Muscle of leg (tissue), 11 donors: ENCODE data around the gene INCENP. TPM values are rescaled to one million over a fixed set of nuclear protein-coding genes. Genes with fewer than 3 reads are reported as not detected.

ENCODE experiments used
- DNase-seq: peaks from one replicate; pipeline ENCODE4 v3.0.0; 2013
- H3K27ac ChIP-seq: one replicate; pipeline ENCODE4 v1.5.1; 2013; ENCODE audit warnings: mild to moderate bottlenecking, low read length, control low read depth
- H3K27me3 ChIP-seq: one replicate; pipeline ENCODE4 v1.6.1; 2013; ENCODE audit warnings: low read length; ENCODE audit not compliant: control insufficient read depth, insufficient read depth
- H3K36me3 ChIP-seq: one replicate; pipeline ENCODE4 v1.6.1; 2013; ENCODE audit warnings: low read length; ENCODE audit not compliant: control insufficient read depth, insufficient read depth
- H3K4me1 ChIP-seq: one replicate; pipeline ENCODE4 v1.6.1; 2013; ENCODE audit warnings: low read length; ENCODE audit not compliant: control insufficient read depth, insufficient read depth
- H3K4me3 ChIP-seq: one replicate; pipeline ENCODE4 v1.5.1; 2013; ENCODE audit warnings: low read length, control low read depth
- H3K9me3 ChIP-seq: replicated peaks from 2 replicates; pipeline ENCODE4 v1.6.1; 2013; ENCODE audit warnings: low read depth, low read length; ENCODE audit not compliant: control insufficient read depth
- WGBS: methylation state at CpG from one replicate; pipeline ENCODE4 v1.1.5; 2013; ENCODE audit warnings: missing lambda C conversion rate; ENCODE audit not compliant: insufficient coverage; 5-methylcytosine and 5-hydroxymethylcytosine counted together
- polyA plus RNA-seq, 8 donors: library from polyadenylated mRNA; unstranded; fragments of 120-200 nt; gene quantifications; one replicate each; pipeline versions ENCODE4 v1.2.1 to v1.2.3, GENCODE V29; 2013; ENCODE audit warnings: inconsistent platforms in 1 of 8, low replicate concordance in 1 of 8; ENCODE audit not compliant: insufficient read length in 8 of 8, insufficient read depth in 1 of 8
- total RNA-seq: library from RNA; stranded (reverse); fragments of 120-200 nt; gene quantifications from one replicate; pipeline ENCODE4 v1.2.4, GENCODE V29; 2013

Gene INCENP
- total and polyA plus RNA-seq, 9 donors, result 11.9 to 27.5 (median 19.8) TPM

GRCh38 chr11:62103986-62104385 lies 19.8 kb upstream of the INCENP start:
- H3K4me1 ChIP-seq, result peaks cover 11% of the 10 kb centered on the region
- no peaks in the 10 kb centered on the region for H3K36me3 ChIP-seq
- no peaks in the 10 kb centered on the region for H3K27me3 ChIP-seq
- H3K9me3 ChIP-seq, result no peaks in the 10 kb centered on the region
- no CpG with 5 or more reads among the region's 3 CpGs for WGBS
- no peak overlapping the region for H3K4me3 ChIP-seq
- H3K27ac ChIP-seq, result no peak overlapping the region
- DNase-seq, result no peak

- Histone ChIP-seq H3K4me1 (peaks cover 11% of the 10 kb centered on the region), H3K27ac (peak overlapping the region; percentile 81), H3K4me3 (peak overlapping the region; percentile 18), H3K27me3 (no peaks in the 10 kb centered on the region), H3K36me3 (no peaks in the 10 kb centered on the region), H3K9me3 (no peaks in the 10 kb centered on the region)
- peak; percentile 90 for DNase-seq
- 29% methylated on average over 1 of the region's 11 CpGs for WGBS
Measured at GRCh38 chr11:62104816-62105653, 18.8 kb upstream of the INCENP start.

- no peaks in the 10 kb centered on the region for H3K9me3 ChIP-seq
- peaks cover 11% of the 10 kb centered on the region for H3K4me1 ChIP-seq
- 100% methylated on average over 1 of the region's 5 CpGs for WGBS
- H3K36me3 ChIP-seq, result no peaks in the 10 kb centered on the region
- peak overlapping the region; percentile 18 for H3K4me3 ChIP-seq
- H3K27me3 ChIP-seq, result no peaks in the 10 kb centered on the region
- peak; percentile 37 for DNase-seq
- peak overlapping the region; percentile 81 for H3K27ac ChIP-seq
Measured at GRCh38 chr11:62105667-62106191, 18.1 kb upstream of the INCENP start.

- DNase-seq, result peak; percentile 74
- no peaks in the 10 kb centered on the region for H3K27me3 ChIP-seq
- H3K36me3 ChIP-seq, result no peaks in the 10 kb centered on the region
- H3K27ac ChIP-seq, result no peak overlapping the region
- H3K4me1 ChIP-seq, result peaks cover 18% of the 10 kb centered on the region
- H3K9me3 ChIP-seq, result no peaks in the 10 kb centered on the region
- WGBS, result 47% methylated on average over 10 of the region's 14 CpGs
- H3K4me3 ChIP-seq, result no peak overlapping the region
Measured at GRCh38 chr11:62108017-62108750, 15.6 kb upstream of the INCENP start.

- Histone ChIP-seq H3K9me3 (no peaks in the 10 kb centered on the region), H3K27ac (no peak overlapping the region), H3K36me3 (no peaks in the 10 kb centered on the region), H3K4me1 (peaks cover 18% of the 10 kb centered on the region), H3K27me3 (no peaks in the 10 kb centered on the region), H3K4me3 (no peak overlapping the region)
- 68% methylated on average over 3 of the region's 6 CpGs for WGBS
- DNase-seq, result no peak
Measured at GRCh38 chr11:62108971-62109404, 14.8 kb upstream of the INCENP start.

- Histone ChIP-seq H3K36me3 (no peaks in the 10 kb centered on the region), H3K4me1 (peaks cover 7% of the 10 kb centered on the region), H3K9me3 (peaks cover 2% of the 10 kb centered on the region), H3K27me3 (peaks cover 2% of the 10 kb centered on the region), H3K4me3 (no peak overlapping the region), H3K27ac (no peak overlapping the region)
- no CpG with 5 or more reads among the region's 5 CpGs for WGBS
- DNase-seq, result no peak
Measured at GRCh38 chr11:62115085-62115694, 8.6 kb upstream of the INCENP start.

GRCh38 chr11:62116451-62116850 lies 7.4 kb upstream of the INCENP start:
- Histone ChIP-seq H3K27ac (no peak overlapping the region), H3K9me3 (peaks cover 2% of the 10 kb centered on the region), H3K27me3 (peaks cover 2% of the 10 kb centered on the region), H3K4me1 (peaks cover 7% of the 10 kb centered on the region), H3K4me3 (no peak overlapping the region), H3K36me3 (no peaks in the 10 kb centered on the region)
- DNase-seq, result no peak
- 92% methylated on average over 2 of the region's 2 CpGs for WGBS

- peaks cover 2% of the 10 kb centered on the region for H3K27me3 ChIP-seq
- H3K9me3 ChIP-seq, result peaks cover 2% of the 10 kb centered on the region
- DNase-seq, result no peak
- H3K4me1 ChIP-seq, result peaks cover 2% of the 10 kb centered on the region
- no peak overlapping the region for H3K27ac ChIP-seq
- no CpG with 5 or more reads among the region's 3 CpGs for WGBS
- no peak overlapping the region for H3K4me3 ChIP-seq
- no peaks in the 10 kb centered on the region for H3K36me3 ChIP-seq
Measured at GRCh38 chr11:62119569-62119968, 4.2 kb upstream of the INCENP start.

- Histone ChIP-seq H3K4me3 (no peak overlapping the region), H3K4me1 (peaks cover 7% of the 10 kb centered on the region), H3K27me3 (peaks cover 2% of the 10 kb centered on the region), H3K27ac (no peak overlapping the region), H3K36me3 (no peaks in the 10 kb centered on the region), H3K9me3 (peaks cover 2% of the 10 kb centered on the region)
- DNase-seq, result no peak
- 90% methylated on average over 2 of the region's 4 CpGs for WGBS
Measured at GRCh38 chr11:62120001-62120400, 3.8 kb upstream of the INCENP start.

- H3K27ac ChIP-seq, result no peak overlapping the region
- no peak for DNase-seq
- 70% methylated on average over 4 of the region's 5 CpGs for WGBS
Measured at GRCh38 chr11:62120431-62120830, 3.4 kb upstream of the INCENP start.

More at GRCh38 chr11:62120431-62120830, 3.4 kb upstream of the INCENP start:
- H3K4me3 ChIP-seq, result no peak overlapping the region
- H3K9me3 ChIP-seq, result peaks cover 2% of the 10 kb centered on the region
- H3K27me3 ChIP-seq, result peaks cover 2% of the 10 kb centered on the region
- H3K36me3 ChIP-seq, result no peaks in the 10 kb centered on the region
- H3K4me1 ChIP-seq, result peaks cover 11% of the 10 kb centered on the region
